SK-N-SH treated with all-trans-retinoic acid at 6 μM for 48 hours (cell line): ENCODE results near the gene RIC1.
"Not testable (repeated sequence)": the region's sequence is repeated elsewhere in the genome, so short reads cannot be mapped to it uniquely, and the experiment has no call there.

Experiments used
- ATAC-seq: fragments of 200-7000 bp; cut with Tn5 transposase; 3 replicates; pipeline ENCODE4 v1.9.1; 2020; ENCODE audit warnings: mild to moderate bottlenecking, moderate library complexity
- ARNTL ChIP-seq: fragments of 450-650 bp; formaldehyde crosslinking; IDR thresholded peaks from 2 replicates; pipeline ENCODE4 v1.5.0; 2020; ENCODE audit warnings: low read depth, mild to moderate bottlenecking, moderate library complexity, borderline replicate concordance
- BACH2 ChIP-seq: fragments of 250-450 bp; sonication (Bioruptor Pico); IDR thresholded peaks from 2 replicates; pipeline ENCODE4 v1.9.0; 2021; ENCODE audit warnings: mild to moderate bottlenecking, borderline replicate concordance
- CREB5 ChIP-seq: fragments of 250-450 bp; sonication (Bioruptor Pico); IDR thresholded peaks from 2 replicates; pipeline ENCODE4 v1.5.1; 2020; ENCODE audit warnings: low read depth, mild to moderate bottlenecking, moderate library complexity
- CSDC2 ChIP-seq: fragments of 250-450 bp; sonication (Bioruptor Pico); IDR thresholded peaks from 2 replicates; pipeline ENCODE4 v1.5.0; 2020; ENCODE audit warnings: mild to moderate bottlenecking, moderate library complexity
- GLIS3 ChIP-seq: fragments of 250-450 bp; sonication (Bioruptor Pico); IDR thresholded peaks from 2 replicates; pipeline ENCODE4 v1.5.0; 2020; ENCODE audit warnings: mild to moderate bottlenecking, moderate library complexity
- ISL1 ChIP-seq: fragments of 250-450 bp; sonication (Bioruptor Pico); IDR thresholded peaks from 2 replicates; pipeline ENCODE4 v2.1.2; 2022; ENCODE audit warnings: mild to moderate bottlenecking, moderate library complexity
- OSR1 ChIP-seq: fragments of 250-450 bp; sonication (Bioruptor Pico); IDR thresholded peaks from 2 replicates; pipeline ENCODE4 v1.8.0; 2022; ENCODE audit warnings: moderate library complexity, mild to moderate bottlenecking, inconsistent platforms
- POU6F1 ChIP-seq: fragments of 250-450 bp; sonication (Bioruptor Pico); IDR thresholded peaks from 2 replicates; pipeline ENCODE4 v1.8.0; 2021; ENCODE audit warnings: low read depth, mild to moderate bottlenecking, moderate library complexity, borderline replicate concordance
- PPARA ChIP-seq: fragments of 250-450 bp; sonication (Bioruptor Pico); IDR thresholded peaks from 2 replicates; pipeline ENCODE4 v1.5.0; 2020; ENCODE audit warnings: mild to moderate bottlenecking, borderline replicate concordance
- SNAI2 ChIP-seq: fragments of 250-450 bp; sonication (Bioruptor Pico); IDR thresholded peaks from 2 replicates; pipeline ENCODE4 v1.5.0; 2020; ENCODE audit warnings: mild to moderate bottlenecking, moderate library complexity
- ZC3H10 ChIP-seq: fragments of 250-450 bp; sonication (Bioruptor Pico); IDR thresholded peaks from 2 replicates; pipeline ENCODE4 v1.5.1; 2021; ENCODE audit warnings: mild to moderate bottlenecking, moderate library complexity
- ZFP3 ChIP-seq: fragments of 250-450 bp; sonication (Bioruptor Pico); IDR thresholded peaks from 2 replicates; pipeline ENCODE4 v1.5.0; 2020; ENCODE audit warnings: mild to moderate bottlenecking, moderate library complexity
- ZNF8 ChIP-seq: fragments of 450-650 bp; formaldehyde crosslinking; IDR thresholded peaks from 2 replicates; pipeline ENCODE4 v1.5.0; 2020; ENCODE audit warnings: mild to moderate bottlenecking, moderate library complexity
- TF ChIP-seq, protein P1 (sequence below): fragments of 250-450 bp; sonication (Bioruptor Pico); IDR thresholded peaks from 2 replicates; pipeline ENCODE4 v1.5.1; 2021; ENCODE audit warnings: mild to moderate bottlenecking, moderate library complexity

Gene RIC1

GRCh38 chr9:5773324-5773999, 144.6 kb downstream of the RIC1 start:
- TF ChIP-seq, protein P1, sequence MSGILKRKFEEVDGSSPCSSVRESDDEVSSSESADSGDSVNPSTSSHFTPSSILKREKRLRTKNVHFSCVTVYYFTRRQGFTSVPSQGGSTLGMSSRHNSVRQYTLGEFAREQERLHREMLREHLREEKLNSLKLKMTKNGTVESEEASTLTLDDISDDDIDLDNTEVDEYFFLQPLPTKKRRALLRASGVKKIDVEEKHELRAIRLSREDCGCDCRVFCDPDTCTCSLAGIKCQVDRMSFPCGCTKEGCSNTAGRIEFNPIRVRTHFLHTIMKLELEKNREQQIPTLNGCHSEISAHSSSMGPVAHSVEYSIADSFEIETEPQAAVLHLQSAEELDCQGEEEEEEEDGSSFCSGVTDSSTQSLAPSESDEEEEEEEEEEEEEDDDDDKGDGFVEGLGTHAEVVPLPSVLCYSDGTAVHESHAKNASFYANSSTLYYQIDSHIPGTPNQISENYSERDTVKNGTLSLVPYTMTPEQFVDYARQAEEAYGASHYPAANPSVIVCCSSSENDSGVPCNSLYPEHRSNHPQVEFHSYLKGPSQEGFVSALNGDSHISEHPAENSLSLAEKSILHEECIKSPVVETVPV (CRISPR knock-in tag): no peak
- peak; percentile 53; the same call in 1 of the 2 replicates for TF ChIP-seq ISL1 (CRISPR knock-in tag)
- no peak for TF ChIP-seq BACH2 (CRISPR knock-in tag)
- TF ChIP-seq ZFP3 (CRISPR knock-in tag): no peak
- no peak for TF ChIP-seq PPARA (CRISPR knock-in tag)
- TF ChIP-seq, all 23 proteins: peak for 1
- ATAC-seq: peak; percentile 48; the same call in 2 of the 3 replicates

DNA sequence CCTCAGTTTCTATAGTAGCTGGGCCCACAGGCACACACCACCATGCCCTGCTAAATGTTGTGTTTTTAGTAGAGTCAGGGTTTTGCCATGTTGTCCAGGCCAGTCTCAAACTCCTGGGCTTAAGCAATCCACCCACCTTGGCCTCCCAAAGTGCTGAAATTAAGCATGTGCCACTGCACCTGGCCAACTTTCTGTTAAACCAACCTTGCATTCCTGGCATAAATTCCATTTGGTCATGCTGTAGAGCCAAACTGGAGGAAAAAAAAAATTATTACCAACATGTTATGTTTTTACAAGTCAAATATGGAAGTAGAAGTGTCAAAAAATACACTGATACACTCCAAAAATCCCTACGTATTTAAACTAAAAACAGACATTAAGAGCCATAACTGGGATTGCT, 149.9 kb downstream of the RIC1 start:
- no peak for TF ChIP-seq SNAI2 (CRISPR knock-in tag)
- ATAC-seq: no peak

DNA sequence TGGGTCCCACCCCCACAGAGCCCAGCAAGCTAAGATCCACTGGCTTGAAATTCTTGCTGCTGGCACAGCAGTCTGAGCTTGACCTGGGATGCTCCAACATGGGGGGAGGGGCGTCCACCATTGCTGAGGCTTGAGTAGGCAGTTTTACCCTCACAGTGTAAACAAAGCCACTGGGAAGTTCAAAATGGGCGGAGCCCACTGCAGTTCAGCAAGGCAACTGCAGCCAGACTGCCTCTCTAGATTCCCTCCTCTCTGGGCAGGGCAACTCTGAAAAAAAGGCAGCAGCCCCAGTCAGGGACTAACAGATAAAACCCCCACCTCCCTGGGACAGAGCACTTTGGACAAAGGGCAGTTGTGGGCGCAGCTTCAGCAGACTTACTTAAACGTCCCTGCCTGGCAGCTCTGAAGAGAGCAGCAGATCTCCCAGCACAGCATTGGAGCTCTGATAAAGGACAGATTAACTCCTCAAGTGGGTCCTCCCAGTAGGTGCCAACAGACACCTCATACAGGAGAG, 150.9 kb downstream of the RIC1 start:
- not testable (repeated sequence) for ATAC-seq

GRCh38 chr9:5783420-5783819, 154.5 kb downstream of the RIC1 start:
- not testable (repeated sequence) for ATAC-seq

DNA sequence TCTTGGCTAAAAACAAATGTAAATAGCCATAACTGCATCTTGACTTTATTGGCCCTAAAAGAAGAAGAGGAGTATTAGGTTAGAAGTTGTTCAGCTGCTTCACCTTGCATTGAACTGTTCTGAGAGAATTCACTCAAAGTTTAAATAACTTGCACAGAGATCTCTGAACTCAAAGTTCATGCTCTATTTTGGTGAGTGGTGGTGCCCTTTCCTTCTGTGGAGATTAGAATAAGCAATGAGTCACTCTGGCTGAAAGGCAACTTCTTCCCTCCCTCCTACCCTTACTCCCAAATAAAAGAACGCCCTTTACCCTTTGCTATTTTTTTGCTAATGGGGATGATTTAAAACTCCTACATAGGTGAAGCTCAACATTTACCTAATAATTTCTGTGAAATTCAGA, 155.1 kb downstream of the RIC1 start:
- ATAC-seq: no peak
- TF ChIP-seq ARNTL (CRISPR knock-in tag) (no peak), SNAI2 (CRISPR knock-in tag) (no peak), ZFP3 (CRISPR knock-in tag) (0 out of 2 replicates have a peak, but pooled peaks have one; percentile 31)
- TF ChIP-seq, all 23 proteins: peak for 1

- ATAC-seq: no peak
- TF ChIP-seq ARNTL (CRISPR knock-in tag) (no peak), ZC3H10 (CRISPR knock-in tag) (no peak), CREB5 (CRISPR knock-in tag) (no peak), ZNF8 (CRISPR knock-in tag) (no peak), POU6F1 (CRISPR knock-in tag) (no peak), SNAI2 (CRISPR knock-in tag) (no peak), PPARA (CRISPR knock-in tag) (no peak), OSR1 (no peak), CSDC2 (no peak), GLIS3 (CRISPR knock-in tag) (no peak)
- TF ChIP-seq, protein P1 (CRISPR knock-in tag): no peak
These were observed 155.8 kb downstream of the RIC1 start for GRCh38 chr9:5784526-5785315.
